ENCODE data around the gene POC1A. TPM values are rescaled to one million over a fixed set of nuclear protein-coding genes. Genes with fewer than 3 reads are reported as not detected.

The POC1A gene
- total and polyA plus RNA-seq, 9 of the 15 experiments (the other 6 are each of a cell fraction or from before 2014, with no cell fraction given): 7.2 to 17.5 (median 12.1) TPM

- Histone ChIP-seq H3K27me3 (ENCODE audit: control insufficient read depth in 2 of 2, insufficient read depth in 2 of 2, low read length in 2 of 2) (no peaks in the 10 kb centered on the region), H3K79me2 (ENCODE audit: control insufficient read depth, insufficient read depth, low read length) (peaks cover 37% of the 10 kb centered on the region), H3K9me3 (replicated peaks; ENCODE audit: control insufficient read depth, insufficient read depth, low read depth, low read length) (no peaks in the 10 kb centered on the region), H2AFZ (ENCODE audit: low read depth, low read length) (no peak overlapping the region), H3K4me1 (replicated peaks in 1 of 2; ENCODE audit: control insufficient read depth in 2 of 2, insufficient read depth in 2 of 2, low read length in 2 of 2) (peaks cover 15 to 53% of the 10 kb centered on the region in 2 experiments; a peak in 4 of 5 replicates), H3K27ac (ENCODE audit: extremely low read depth, low read depth, low read length) (no peak overlapping the region), H3K4me3 (no peak overlapping the region), H4K20me1 (replicated peaks; ENCODE audit: control insufficient read depth, insufficient read depth, low read length) (peaks cover 6% of the 10 kb centered on the region; the same call in 1 of the 2 replicates), H3K9me1 (ENCODE audit: control insufficient read depth, insufficient read depth, low read length) (no peaks in the 10 kb centered on the region), H3K9ac (ENCODE audit: insufficient read depth in 1 of 2, low read depth in 2 of 2, low read length in 2 of 2) (no peak overlapping the region; a peak in 1 of 4 replicates), H3K4me2 (ENCODE audit: insufficient read depth, low read length) (no peak overlapping the region), H3K36me3 (ENCODE audit: control insufficient read depth, insufficient read depth, low read length) (peaks cover 55% of the 10 kb centered on the region; the same call in 2 of the 3 replicates)
- FAIRE-seq: no peak
- no peak for ATAC-seq
- WGBS (ENCODE audit: insufficient coverage, low coverage, missing lambda C conversion rate): 96% methylated on average over 14 of the region's 21 CpGs
- TF ChIP-seq POLR2G (IDR thresholded peaks at IDR 0.05; ENCODE audit: low read depth, low read length): peak; percentile 23; the same call in 1 of the 2 replicates
- TF ChIP-seq RBFOX2 (IDR thresholded peaks at IDR 0.05; ENCODE audit: low read depth, low read length): peak; percentile 29; the same call in 1 of the 2 replicates
- TF ChIP-seq, protein P1, sequence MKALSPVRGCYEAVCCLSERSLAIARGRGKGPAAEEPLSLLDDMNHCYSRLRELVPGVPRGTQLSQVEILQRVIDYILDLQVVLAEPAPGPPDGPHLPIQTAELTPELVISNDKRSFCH (CRISPR knock-in tag; IDR thresholded peaks at IDR 0.05): no peak
- TF ChIP-seq, protein P1 (tag; IDR thresholded peaks at IDR 0.05): no peak
- TF ChIP-seq ZNF239 (CRISPR knock-in tag; IDR thresholded peaks at IDR 0.05): no peak
- no peak for TF ChIP-seq MAFK (IDR thresholded peaks at IDR 0.05; ENCODE audit: low read length)
- TF ChIP-seq, protein P2, sequence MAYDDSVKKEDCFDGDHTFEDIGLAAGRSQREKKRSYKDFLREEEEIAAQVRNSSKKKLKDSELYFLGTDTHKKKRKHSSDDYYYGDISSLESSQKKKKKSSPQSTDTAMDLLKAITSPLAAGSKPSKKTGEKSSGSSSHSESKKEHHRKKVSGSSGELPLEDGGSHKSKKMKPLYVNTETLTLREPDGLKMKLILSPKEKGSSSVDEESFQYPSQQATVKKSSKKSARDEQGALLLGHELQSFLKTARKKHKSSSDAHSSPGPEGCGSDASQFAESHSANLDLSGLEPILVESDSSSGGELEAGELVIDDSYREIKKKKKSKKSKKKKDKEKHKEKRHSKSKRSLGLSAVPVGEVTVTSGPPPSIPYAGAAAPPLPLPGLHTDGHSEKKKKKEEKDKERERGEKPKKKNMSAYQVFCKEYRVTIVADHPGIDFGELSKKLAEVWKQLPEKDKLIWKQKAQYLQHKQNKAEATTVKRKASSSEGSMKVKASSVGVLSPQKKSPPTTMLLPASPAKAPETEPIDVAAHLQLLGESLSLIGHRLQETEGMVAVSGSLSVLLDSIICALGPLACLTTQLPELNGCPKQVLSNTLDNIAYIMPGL (CRISPR knock-in tag; IDR thresholded peaks at IDR 0.05): no peak
- TF ChIP-seq FOXA1 (IDR thresholded peaks at IDR 0.05; ENCODE audit: borderline replicate concordance): no peak
- POLR2A ChIA-PET: no interaction called here
- BruUV-seq (replicated peaks): no TSS peak
- DNase-seq (ENCODE audit: extremely low read depth in 1 of 4, low spot score in 3 of 4): no peak
- intact Hi-C loops (cut with micrococcal nuclease) (loop anchor here (5.0 kb wide), 1 partner anchor 48 kb away; no protein-coding TSS in a partner anchor), in situ Hi-C loops (cut with MboI) (no loop called here)
- CTCF ChIA-PET (ENCODE audit: low intra/inter-chr PET ratio): no interaction called here
Measured at GRCh38 chr3:52050571-52050970, 103.7 kb downstream of the POC1A start.

All from K562 (cell line).